HepG2 (cell line): ENCODE results near the gene TSC22D2. TPM values are rescaled to one million over a fixed set of nuclear protein-coding genes. Genes with fewer than 3 reads are reported as not detected.

Source experiments
- ATF3 ChIP-seq: sonication (generic); formaldehyde crosslinking; IDR thresholded peaks from 2 replicates; pipeline ENCODE4 v1.4.0; 2020; ENCODE audit warnings: missing genetic modification reagents
- GLI4 ChIP-seq: sonication (generic); formaldehyde crosslinking; IDR thresholded peaks from 2 replicates; pipeline ENCODE4 v1.5.1; 2020; ENCODE audit warnings: missing genetic modification reagents, mild to moderate bottlenecking, moderate library complexity, borderline replicate concordance
- HDAC2 ChIP-seq: sonication (generic); formaldehyde crosslinking; IDR thresholded peaks from 2 replicates; pipeline ENCODE4 v1.4.0; 2020; ENCODE audit warnings: missing genetic modification reagents
- HIVEP1 ChIP-seq: sonication (generic); formaldehyde crosslinking; IDR thresholded peaks from 2 replicates; pipeline ENCODE4 v1.4.0; 2020; ENCODE audit warnings: mild to moderate bottlenecking, missing genetic modification reagents
- KDM5B ChIP-seq: sonication (generic); formaldehyde crosslinking; IDR thresholded peaks from 2 replicates; pipeline ENCODE4 v1.4.0; 2020; ENCODE audit warnings: missing genetic modification reagents, mild to moderate bottlenecking, borderline replicate concordance
- MTF2 ChIP-seq: sonication (generic); formaldehyde crosslinking; IDR thresholded peaks from 2 replicates; pipeline ENCODE4 v1.5.0; 2020; ENCODE audit warnings: missing genetic modification reagents, borderline replicate concordance
- NAIF1 ChIP-seq: sonication (generic); formaldehyde crosslinking; IDR thresholded peaks from 2 replicates; pipeline ENCODE4 v1.5.0; 2020; ENCODE audit warnings: mild to moderate bottlenecking, missing genetic modification reagents, borderline replicate concordance
- TCF7L2 ChIP-seq: IDR thresholded peaks from 2 replicates; pipeline ENCODE4 v1.6.1; 2011; ENCODE audit warnings: mild to moderate bottlenecking, low read depth, low read length, moderate library complexity
- ZBED4 ChIP-seq: sonication (generic); formaldehyde crosslinking; IDR thresholded peaks from 2 replicates; pipeline ENCODE4 v1.4.0; 2020; ENCODE audit warnings: missing genetic modification reagents, borderline replicate concordance
- polyA plus RNA-seq, 8 experiments: library from polyadenylated mRNA; depleted of rRNA in 3 of 8; stranded (reverse) in 7 of 8; unstranded in 1 of 8; fragments of >200 nt; fragmentation: Illumina TruSeq in 4 of 8; extraction: Trizol in 4 of 8; gene quantifications; 2 replicates each; pipeline versions ENCODE4 v1.2.1 to v1.2.3, GENCODE V29; 2011 to 2016; ENCODE audit warnings: low read depth in 4 of 8, missing spikeins in 1 of 8, mixed read lengths in 1 of 8; ENCODE audit not compliant: insufficient read depth in 1 of 8
- total RNA-seq, 5 experiments: library from RNA; depleted of rRNA; stranded (reverse); fragments of >200 nt; fragmentation: Illumina TruSeq; extraction: Trizol; gene quantifications; 2 replicates each; pipeline ENCODE4 v1.2.3, GENCODE V29; 2016; ENCODE audit warnings: low read depth in 1 of 5
- TF ChIP-seq, protein P1 (sequence below): sonication (generic); formaldehyde crosslinking; IDR thresholded peaks from 2 replicates; pipeline ENCODE4 v1.4.0; 2020; ENCODE audit warnings: missing genetic modification reagents

TSC22D2 gene
- total and polyA plus RNA-seq, 2 of the 13 experiments (the other 11 are each of a cell fraction or from before 2014, with no cell fraction given), result 4.6 to 8.2 TPM

GRCh38 chr3:150409512-150410310 lies 1.6 kb downstream of the TSC22D2 start (continued):
- no peak; the same call in 1 of the 2 replicates for TF ChIP-seq MTF2 (CRISPR knock-in tag)
- no peak; the same call in 1 of the 2 replicates for TF ChIP-seq ZBED4 (CRISPR knock-in tag)
- TF ChIP-seq, protein P1, sequence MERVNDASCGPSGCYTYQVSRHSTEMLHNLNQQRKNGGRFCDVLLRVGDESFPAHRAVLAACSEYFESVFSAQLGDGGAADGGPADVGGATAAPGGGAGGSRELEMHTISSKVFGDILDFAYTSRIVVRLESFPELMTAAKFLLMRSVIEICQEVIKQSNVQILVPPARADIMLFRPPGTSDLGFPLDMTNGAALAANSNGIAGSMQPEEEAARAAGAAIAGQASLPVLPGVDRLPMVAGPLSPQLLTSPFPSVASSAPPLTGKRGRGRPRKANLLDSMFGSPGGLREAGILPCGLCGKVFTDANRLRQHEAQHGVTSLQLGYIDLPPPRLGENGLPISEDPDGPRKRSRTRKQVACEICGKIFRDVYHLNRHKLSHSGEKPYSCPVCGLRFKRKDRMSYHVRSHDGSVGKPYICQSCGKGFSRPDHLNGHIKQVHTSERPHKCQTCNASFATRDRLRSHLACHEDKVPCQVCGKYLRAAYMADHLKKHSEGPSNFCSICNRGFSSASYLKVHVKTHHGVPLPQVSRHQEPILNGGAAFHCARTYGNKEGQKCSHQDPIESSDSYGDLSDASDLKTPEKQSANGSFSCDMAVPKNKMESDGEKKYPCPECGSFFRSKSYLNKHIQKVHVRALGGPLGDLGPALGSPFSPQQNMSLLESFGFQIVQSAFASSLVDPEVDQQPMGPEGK (CRISPR knock-in tag), result peak; percentile 56; the same call in 1 of the 2 replicates
- TF ChIP-seq GLI4 (CRISPR knock-in tag), result no peak
- peak; percentile 16; the same call in 1 of the 2 replicates for TF ChIP-seq ATF3 (CRISPR knock-in tag)
- TF ChIP-seq KDM5B, result no peak
- 0 out of 2 replicates have a peak, but pooled peaks have one; percentile 33 for TF ChIP-seq HDAC2 (CRISPR knock-in tag)
- TF ChIP-seq HIVEP1 (CRISPR knock-in tag), result peak; percentile 53
- peak; percentile 44; the same call in 1 of the 2 replicates for TF ChIP-seq NAIF1 (CRISPR knock-in tag)
- TF ChIP-seq TCF7L2, result no peak
